Measurements from ENCODE around the gene ATXN1. TPM values are rescaled to one million over a fixed set of nuclear protein-coding genes. Genes with fewer than 3 reads are reported as not detected.
A peak's percentile ranks its signal among the peaks of the same experiment; 100 is the strongest.

ATXN1 gene
- total and polyA plus RNA-seq, 2 experiments from 2014 or later = 4.8 to 9.1 TPM

- TF ChIP-seq ZNF462 (CRISPR knock-in tag; IDR thresholded peaks at IDR 0.05) (no peak), NANOG (IDR thresholded peaks at IDR 0.05; ENCODE audit: borderline replicate concordance) (no peak)
These were observed 216.7 kb downstream of the ATXN1 start (continued) for GRCh38 chr6:16544521-16544920.

- Mint-ChIP-seq H3K27ac (no peak overlapping the region), H3K4me1 (peaks cover 1% of the 10 kb centered on the region; the same call in 2 of the 3 replicates)
- ATAC-seq = peak; percentile 58
- TF ChIP-seq CREB1 (CRISPR knock-in tag; IDR thresholded peaks at IDR 0.05; ENCODE audit: low read depth) = no peak
- TF ChIP-seq EZH2phosphoT487 (IDR thresholded peaks at IDR 0.05; ENCODE audit: unreplicated experiment) = no peak
- TF ChIP-seq ETS1 (IDR thresholded peaks at IDR 0.05) = no peak
- no peak for TF ChIP-seq JUNB (IDR thresholded peaks at IDR 0.05; ENCODE audit: unreplicated experiment)
- TF ChIP-seq REST (IDR thresholded peaks at IDR 0.05; ENCODE audit: unreplicated experiment) = no peak
- no peak for TF ChIP-seq POLR2AphosphoS5 (IDR thresholded peaks at IDR 0.05; ENCODE audit: low read depth)
- no peak for TF ChIP-seq EZH2 (IDR thresholded peaks at IDR 0.05; ENCODE audit: low read depth, unreplicated experiment)
- TF ChIP-seq ZNF331 (CRISPR knock-in tag; IDR thresholded peaks at IDR 0.05; ENCODE audit: low read depth) = no peak
- TF ChIP-seq ZNF114 (CRISPR knock-in tag; IDR thresholded peaks at IDR 0.05) = no peak
These were observed 217.3 kb downstream of the ATXN1 start for GRCh38 chr6:16544006-16544405.

More at GRCh38 chr6:16544006-16544405, 217.3 kb downstream of the ATXN1 start:
- peak; percentile 52 for DNase-seq (ENCODE audit: low spot score)
- Mint-ChIP-seq H3K9me3 (no peaks in the 10 kb centered on the region), H3K36me3 (ENCODE audit: low read depth) (no peaks in the 10 kb centered on the region), H3K4me3 (no peak overlapping the region), H3K27me3 (ENCODE audit: insufficient read depth, low read depth, poor library complexity) (no peaks in the 10 kb centered on the region)
- H4K20me1 ChIP-seq (replicated peaks; ENCODE audit: insufficient read depth) = no peaks in the 10 kb centered on the region
- H3K9me2 ChIP-seq (ENCODE audit: insufficient read depth) = no peaks in the 10 kb centered on the region
- H3K4me1 ChIP-seq (ENCODE audit: insufficient read depth) = no peaks in the 10 kb centered on the region
- H3K36me3 ChIP-seq (ENCODE audit: insufficient read depth) = no peaks in the 10 kb centered on the region
- H3K4me3 ChIP-seq = no peak overlapping the region
- H3K4me2 ChIP-seq = no peak overlapping the region
- H3K27me3 ChIP-seq (ENCODE audit: insufficient read depth) = no peaks in the 10 kb centered on the region
- H3K79me2 ChIP-seq (replicated peaks; ENCODE audit: insufficient read depth) = no peaks in the 10 kb centered on the region
- no peaks in the 10 kb centered on the region for H3F3A ChIP-seq (replicated peaks; ENCODE audit: low read depth)
- no peak overlapping the region; the same call in 1 of the 2 replicates for H2AFZ ChIP-seq
- H3K27ac ChIP-seq (ENCODE audit: low read depth) = no peak overlapping the region

All from GM23338 (cell line).